K562 (cell line): Measurements from ENCODE around the gene KRAS. TPM values are rescaled to one million over a fixed set of nuclear protein-coding genes. Genes with fewer than 3 reads are reported as not detected.

ENCODE experiments used
- CLOCK ChIP-seq: fragments of 250-450 bp; sonication (Bioruptor Pico); IDR thresholded peaks from 2 replicates; pipeline ENCODE4 v1.4.0; 2020; ENCODE audit warnings: mild to moderate bottlenecking, moderate library complexity, borderline replicate concordance
- DEAF1 ChIP-seq: fragments of 450-650 bp; formaldehyde crosslinking; IDR thresholded peaks from 2 replicates; pipeline ENCODE4 v1.4.0; 2020; ENCODE audit warnings: mild to moderate bottlenecking, moderate library complexity
- GABPB1 ChIP-seq: sonication (generic); formaldehyde crosslinking; IDR thresholded peaks from 2 replicates; pipeline ENCODE4 v1.8.0; 2022; ENCODE audit warnings: mild to moderate bottlenecking, missing genetic modification reagents
- ID3 ChIP-seq, 2 experiments: fragments of 250-450 bp in 1 of 2; fragments of 450-650 bp in 1 of 2; sonication (Bioruptor Pico) in 1 of 2; IDR thresholded peaks; 2 replicates each; pipeline versions ENCODE4 v1.6.1 to v1.8.0; 2016 to 2021; ENCODE audit warnings: mild to moderate bottlenecking in 2 of 2, moderate library complexity in 2 of 2, missing compliant biosample characterization in 1 of 2, missing genetic modification characterization in 1 of 2
- KDM1A ChIP-seq, 2 experiments: fragments of 450-650 bp; IDR thresholded peaks; 2 replicates each; pipeline ENCODE4 v1.6.1; 2016; ENCODE audit warnings: mild to moderate bottlenecking in 2 of 2
- LCOR ChIP-seq: sonication (generic); formaldehyde crosslinking; IDR thresholded peaks from 2 replicates; pipeline ENCODE4 v1.8.0; 2022; ENCODE audit warnings: mild to moderate bottlenecking, missing genetic modification reagents
- MBD1 ChIP-seq: fragments of 250-450 bp; sonication (Bioruptor Pico); IDR thresholded peaks from 2 replicates; pipeline ENCODE4 v1.8.0; 2022; ENCODE audit warnings: inconsistent platforms
- MCM5 ChIP-seq: fragments of 450-650 bp; IDR thresholded peaks from 2 replicates; pipeline ENCODE4 v1.6.1; 2016; ENCODE audit warnings: low read depth
- NBN ChIP-seq: fragments of 450-650 bp; IDR thresholded peaks from 2 replicates; pipeline ENCODE4 v1.6.1; 2016; ENCODE audit warnings: low read depth, mild to moderate bottlenecking
- PCBP1 ChIP-seq: fragments of 200-400 bp; formaldehyde crosslinking; IDR thresholded peaks from 2 replicates; pipeline ENCODE4 v1.6.1; 2018; ENCODE audit warnings: mild to moderate bottlenecking, low read depth, low read length; ENCODE audit not compliant: poor library complexity, severe bottlenecking
- SMAD4 ChIP-seq: fragments of 250-450 bp; sonication (Bioruptor Pico); conservative IDR thresholded peaks from 2 replicates; pipeline ENCODE4 v1.8.0; 2021; ENCODE audit warnings: inconsistent platforms, mild to moderate bottlenecking, moderate library complexity
- THAP7 ChIP-seq: fragments of 250-450 bp; sonication (Bioruptor Pico); IDR thresholded peaks from 2 replicates; pipeline ENCODE4 v1.5.0; 2021
- WHSC1 ChIP-seq: IDR thresholded peaks from one replicate; pipeline ENCODE4 v1.6.1; 2012; ENCODE audit warnings: low read length, control low read depth, inconsistent platforms
- YBX1 ChIP-seq: fragments of 450-650 bp; IDR thresholded peaks from 2 replicates; pipeline ENCODE4 v1.7.1; 2016; ENCODE audit warnings: mild to moderate bottlenecking
- ZC3H4 ChIP-seq: sonication (generic); formaldehyde crosslinking; IDR thresholded peaks from 2 replicates; pipeline ENCODE4 v1.9.0; 2021; ENCODE audit warnings: missing genetic modification reagents, borderline replicate concordance
- ZNF444 ChIP-seq: fragments of 250-450 bp; sonication (Bioruptor Pico); IDR thresholded peaks from 2 replicates; pipeline ENCODE4 v1.4.0; 2020; ENCODE audit warnings: mild to moderate bottlenecking, moderate library complexity
- polyA plus RNA-seq, 8 experiments: library from polyadenylated mRNA; depleted of rRNA in 4 of 8; stranded (reverse) in 5 of 8; unstranded in 3 of 8; fragments of >200 nt; fragmentation: Nextera tagmentation in 2 of 8; fragmentation: Illumina TruSeq in 1 of 8; extraction: Ambion mirVana in 2 of 8; extraction: Trizol in 1 of 8; gene quantifications; 2 replicates each; pipeline versions ENCODE4 v1.2.1 to v1.2.3, GENCODE V29; 2011 to 2014; ENCODE audit warnings: inconsistent platforms in 1 of 8, missing spikeins in 1 of 8
- total RNA-seq, 7 experiments: library from RNA; depleted of rRNA in 6 of 7; stranded (reverse); fragments of >200 nt in 6 of 7; fragmentation: Illumina TruSeq in 2 of 7; extraction: Trizol in 2 of 7; gene quantifications; 2 replicates each; pipeline versions ENCODE4 v1.2.1 to v1.2.3, GENCODE V29; 2011 to 2021; ENCODE audit warnings: low replicate concordance in 1 of 7

Gene KRAS
- total and polyA plus RNA-seq, 9 of the 15 experiments (the other 6 are each of a cell fraction or from before 2014, with no cell fraction given) = 7.2 to 21.2 (median 12.7) TPM

- TF ChIP-seq WHSC1 = no peak
- TF ChIP-seq NBN = peak; percentile 30; the same call in 1 of the 2 replicates
- no peak for TF ChIP-seq LCOR (CRISPR knock-in tag)
- no peak for TF ChIP-seq ID3 (CRISPR knock-in tag; IDR thresholded peaks at IDR 0.05)
- peak; percentile 18; the same call in 1 of the 2 replicates for TF ChIP-seq ID3 (tag; IDR thresholded peaks at IDR 0.05)
- no peak for TF ChIP-seq MCM5
- no peak for TF ChIP-seq PCBP1
- TF ChIP-seq YBX1 = no peak
- no peak for TF ChIP-seq MBD1 (CRISPR knock-in tag)
- no peak for TF ChIP-seq DEAF1 (CRISPR knock-in tag)
- no peak for TF ChIP-seq ZC3H4 (CRISPR knock-in tag)
- TF ChIP-seq THAP7 (CRISPR knock-in tag) = no peak
- TF ChIP-seq GABPB1 (CRISPR knock-in tag) = peak; percentile 42; the same call in 1 of the 2 replicates
- peak; percentile 92 for TF ChIP-seq SMAD4
- no peak for TF ChIP-seq KDM1A (IDR thresholded peaks at IDR 0.05)
- no peak for TF ChIP-seq ZNF444 (CRISPR knock-in tag)
- TF ChIP-seq CLOCK (CRISPR knock-in tag) = no peak
Observed at GRCh38 chr12:25250744-25251730, at the start of gene KRAS (continued).
